ENCODE measurements around the gene BAAT. TPM values are rescaled to one million over a fixed set of nuclear protein-coding genes. Genes with fewer than 3 reads are reported as not detected.

BAAT gene
- total RNA-seq, 4 donors from 2014 or later, result not detected

- intact Hi-C loops (cut with DNase I), result no loop called here
- H3K9me3 ChIP-seq, result no peaks in the 10 kb centered on the region
- no peak overlapping the region for H3K27ac ChIP-seq
- H3K4me3 ChIP-seq, result no peak overlapping the region
- TF ChIP-seq CTCF (IDR thresholded peaks at IDR 0.05) (no peak), POLR2A (IDR thresholded peaks at IDR 0.05) (no peak)
- 43 to 58% methylated on average over 5 of the region's 7 CpGs for WGBS, 2 donors
- no peak for DNase-seq
- no peaks in the 10 kb centered on the region for H3K36me3 ChIP-seq
- no peaks in the 10 kb centered on the region for H3K4me1 ChIP-seq
- H3K27me3 ChIP-seq, result no peaks in the 10 kb centered on the region
Observed at GRCh38 chr9:101354765-101355708, 29.8 kb downstream of the BAAT start.

GRCh38 chr9:101354143-101354764 lies 30.6 kb downstream of the BAAT start:
- intact Hi-C loops (cut with DNase I), result no loop called here
- no peaks in the 10 kb centered on the region for H3K4me1 ChIP-seq
- no peak overlapping the region for H3K4me3 ChIP-seq
- WGBS, 2 donors, result 47 to 61% methylated on average over 5 of the region's 5 CpGs
- TF ChIP-seq CTCF (IDR thresholded peaks at IDR 0.05), result no peak
- H3K27ac ChIP-seq, result no peak overlapping the region
- no peaks in the 10 kb centered on the region for H3K27me3 ChIP-seq
- H3K36me3 ChIP-seq, result no peaks in the 10 kb centered on the region
- DNase-seq, result no peak
- no peaks in the 10 kb centered on the region for H3K9me3 ChIP-seq

- intact Hi-C loops (cut with DNase I), result no loop called here
- WGBS, 2 donors, result 75 to 80% methylated on average over 2 of the region's 2 CpGs
- Histone ChIP-seq H3K27me3 (no peaks in the 10 kb centered on the region), H3K4me3 (no peak overlapping the region), H3K4me1 (no peaks in the 10 kb centered on the region), H3K36me3 (no peaks in the 10 kb centered on the region), H3K9me3 (no peaks in the 10 kb centered on the region), H3K27ac (no peak overlapping the region)
- TF ChIP-seq POLR2A (IDR thresholded peaks at IDR 0.05) (no peak), CTCF (IDR thresholded peaks at IDR 0.05) (no peak)
- DNase-seq, result no peak
Observed at GRCh38 chr9:101353683-101354082, 31.1 kb downstream of the BAAT start.

- H3K9me3 ChIP-seq, result no peaks in the 10 kb centered on the region
- DNase-seq, result no peak
- TF ChIP-seq CTCF (IDR thresholded peaks at IDR 0.05), result no peak
- TF ChIP-seq POLR2A (IDR thresholded peaks at IDR 0.05), result no peak
- H3K27ac ChIP-seq, result no peak overlapping the region
- WGBS, 2 donors, result 75 to 85% methylated on average over 6 of the region's 6 CpGs
- H3K27me3 ChIP-seq, result no peaks in the 10 kb centered on the region
- intact Hi-C loops (cut with DNase I), result no loop called here
- no peaks in the 10 kb centered on the region for H3K4me1 ChIP-seq
- no peak overlapping the region for H3K4me3 ChIP-seq
- H3K36me3 ChIP-seq, result no peaks in the 10 kb centered on the region
Observed at GRCh38 chr9:101352892-101353463, 31.8 kb downstream of the BAAT start.

GRCh38 chr9:101350285-101350684 lies 34.5 kb downstream of the BAAT start:
- Histone ChIP-seq H3K4me1 (no peaks in the 10 kb centered on the region), H3K27ac (no peak overlapping the region), H3K4me3 (no peak overlapping the region), H3K9me3 (no peaks in the 10 kb centered on the region), H3K27me3 (no peaks in the 10 kb centered on the region), H3K36me3 (no peaks in the 10 kb centered on the region)
- TF ChIP-seq POLR2A (IDR thresholded peaks at IDR 0.05), result no peak
- no peak for TF ChIP-seq CTCF (IDR thresholded peaks at IDR 0.05)
- 71 to 88% methylated on average over 1 of the region's 1 CpG for WGBS, 2 donors
- intact Hi-C loops (cut with DNase I), result no loop called here
- no peak for DNase-seq

All from esophagus squamous epithelium (tissue), 5 donors.